GM12878 (cell line): ENCODE measurements around the gene PSMB5. TPM values are rescaled to one million over a fixed set of nuclear protein-coding genes. Genes with fewer than 3 reads are reported as not detected.

Source experiments
- ATAC-seq: fragments of 200-7000 bp; cut with Tn5 transposase; 3 replicates; pipeline ENCODE4 v1.9.1; 2020; ENCODE audit warnings: mild to moderate bottlenecking, moderate library complexity
- BruUV-seq: library from RNA; stranded (reverse); fragments of 400-500 nt; replicated peaks from 2 replicates; lab custom pipeline; 2021; lab: Mats Ljungman, UMichigan
- CTCF ChIA-PET: fragments of 300-600 bp; sonication (Branson Sonifier 250); formaldehyde crosslinking; extraction: SDS; loops from one replicate; lab custom pipeline; 2021; ENCODE audit warnings: inconsistent platforms; lab: Yijun Ruan, JAX
- POLR2A ChIA-PET: fragments of 350-600 bp; formaldehyde crosslinking; extraction: SDS; loops from one replicate; lab custom pipeline; 2021; ENCODE audit warnings: inconsistent platforms; lab: Charles Lee
- RAD21 ChIA-PET: fragments of 300-600 bp; sonication (Branson Sonifier 250); formaldehyde crosslinking; loops from one replicate; lab custom pipeline; 2023; ENCODE audit warnings: antibody characterized with exemption; ENCODE audit not compliant: unreplicated experiment; lab: Charles Lee
- SMC1A ChIA-PET: fragments of 300-600 bp; sonication (Branson Sonifier 250); formaldehyde crosslinking; loops from one replicate; lab custom pipeline; 2023; ENCODE audit not compliant: unreplicated experiment, uncharacterized antibody; lab: Charles Lee
- DNase-seq: peaks from one replicate; pipeline ENCODE4 v3.0.0-alpha.2; 2011; ENCODE audit warnings: low read depth, low spot score
- FAIRE-seq: peaks from 3 replicates; lab custom pipeline; 2011; peaks lifted over from hg19 to GRCh38; lab: Jason Lieb, UNC
- H2AFZ ChIP-seq: 2 replicates; pipeline ENCODE4 v1.6.0; 2011; ENCODE audit warnings: low read depth, low read length, control low read depth; ENCODE audit not compliant: control insufficient read depth
- H3K27ac ChIP-seq: 2 replicates; pipeline ENCODE4 v1.5.1; 2011; ENCODE audit warnings: control low read depth; ENCODE audit not compliant: control insufficient read depth, insufficient read depth
- H3K27me3 ChIP-seq, 2 experiments: replicated peaks in 1 of 2; 2 replicates each; pipeline versions ENCODE4 v1.6.0 to v1.6.1; 2011; ENCODE audit warnings: low read length in 1 of 2; ENCODE audit not compliant: control insufficient read depth in 2 of 2, insufficient read depth in 2 of 2
- H3K36me3 ChIP-seq, 2 experiments: 2 replicates each; pipeline ENCODE4 v1.5.1; 2011; ENCODE audit warnings: low read length in 1 of 2; ENCODE audit not compliant: control insufficient read depth in 2 of 2, insufficient read depth in 2 of 2
- H3K4me1 ChIP-seq: 2 replicates; pipeline ENCODE4 v1.6.1; 2011; ENCODE audit warnings: mild to moderate bottlenecking, low read length, moderate library complexity, mixed read lengths; ENCODE audit not compliant: control insufficient read depth, insufficient read depth
- H3K4me2 ChIP-seq: 2 replicates; pipeline ENCODE4 v1.6.0; 2011; ENCODE audit warnings: control low read depth; ENCODE audit not compliant: control insufficient read depth, insufficient read depth
- H3K4me3 ChIP-seq: fragments of 200-600 bp; sonication (generic); 2 replicates; pipeline ENCODE4 v1.5.1; 2016
- H3K79me2 ChIP-seq: 2 replicates; pipeline ENCODE4 v1.6.0; 2011; ENCODE audit warnings: low read length; ENCODE audit not compliant: control insufficient read depth, insufficient read depth
- H3K9ac ChIP-seq: 2 replicates; pipeline ENCODE4 v1.8.0; 2011; ENCODE audit warnings: low read length, control low read depth, mixed read lengths; ENCODE audit not compliant: control insufficient read depth, insufficient read depth
- H3K9me3 ChIP-seq: replicated peaks from 3 replicates; pipeline ENCODE4 v1.5.1; 2011; ENCODE audit warnings: mild to moderate bottlenecking, low read length; ENCODE audit not compliant: control insufficient read depth, insufficient read depth
- H4K20me1 ChIP-seq: 2 replicates; pipeline ENCODE4 v1.6.0; 2011; ENCODE audit not compliant: control insufficient read depth, insufficient read depth
- BHLHE40 ChIP-seq, 2 experiments: fragments of 450-650 bp in 1 of 2; IDR thresholded peaks; 2 replicates each; pipeline ENCODE4 v1.6.1; 2011 to 2017; ENCODE audit warnings: low read depth in 2 of 2, borderline replicate concordance in 1 of 2, improper control_type of control experiment in 1 of 2, low read length in 1 of 2, mild to moderate bottlenecking in 1 of 2
- BMI1 ChIP-seq: fragments of 450-650 bp; IDR thresholded peaks from 2 replicates; pipeline ENCODE4 v1.6.1; 2016; ENCODE audit warnings: mild to moderate bottlenecking, moderate library complexity, borderline replicate concordance
- JUND ChIP-seq: IDR thresholded peaks from 2 replicates; pipeline ENCODE4 v1.6.1; 2012; ENCODE audit warnings: low read depth, mild to moderate bottlenecking, low read length, improper control_type of control experiment, moderate library complexity
- KAT2A ChIP-seq: conservative IDR thresholded peaks from 2 replicates; pipeline ENCODE4 v1.6.1; 2011; ENCODE audit warnings: low read depth, low read length; ENCODE audit not compliant: control insufficient read depth
- KLF5 ChIP-seq: fragments of 450-650 bp; IDR thresholded peaks from 2 replicates; pipeline ENCODE4 v1.6.1; 2014; ENCODE audit warnings: mild to moderate bottlenecking; ENCODE audit not compliant: partially characterized antibody
- MTA3 ChIP-seq: IDR thresholded peaks from 2 replicates; pipeline ENCODE4 v1.6.1; 2012; ENCODE audit warnings: low read length, inconsistent platforms, borderline replicate concordance
- NBN ChIP-seq: fragments of 450-650 bp; IDR thresholded peaks from 2 replicates; pipeline ENCODE4 v1.6.1; 2016
- NR2C1 ChIP-seq: fragments of 450-650 bp; IDR thresholded peaks from 2 replicates; pipeline ENCODE4 v1.6.1; 2017; ENCODE audit warnings: antibody characterized with exemption, mild to moderate bottlenecking, moderate library complexity
- RAD51 ChIP-seq: fragments of 450-650 bp; IDR thresholded peaks from 2 replicates; pipeline ENCODE4 v1.6.1; 2016; ENCODE audit warnings: moderate library complexity, mild to moderate bottlenecking, inconsistent platforms
- SREBF2 ChIP-seq: IDR thresholded peaks from 2 replicates; pipeline ENCODE4 v1.6.1; 2012; ENCODE audit warnings: mild to moderate bottlenecking, low read length
- TBL1XR1 ChIP-seq: IDR thresholded peaks from 2 replicates; pipeline ENCODE4 v1.6.1; 2012; ENCODE audit warnings: low read depth, low read length, improper control_type of control experiment
- TCF12 ChIP-seq: IDR thresholded peaks from 2 replicates; pipeline ENCODE4 v1.6.1; 2011; ENCODE audit warnings: low read depth, mild to moderate bottlenecking, low read length
- YBX1 ChIP-seq: fragments of 450-650 bp; IDR thresholded peaks from 2 replicates; pipeline ENCODE4 v1.6.1; 2016; ENCODE audit warnings: antibody characterized with exemption
- ZNF24 ChIP-seq: fragments of 450-650 bp; IDR thresholded peaks from 2 replicates; pipeline ENCODE4 v1.6.1; 2017; ENCODE audit warnings: antibody characterized with exemption, mild to moderate bottlenecking
- WGBS: methylation state at CpG from one replicate; pipeline ENCODE4 v1.1.6; 2016; ENCODE audit warnings: low lambda C conversion rate; ENCODE audit not compliant: insufficient replicate concordance, insufficient coverage; ENCODE audit errors: missing lambda C conversion rate; 5-methylcytosine and 5-hydroxymethylcytosine counted together
- in situ Hi-C: fragments of 300-500 bp; cut with MboI; formaldehyde crosslinking; loops from 9 replicates; pipeline ENCODE4 v1.14.3; 2018; ENCODE audit warnings: mixed read lengths
- intact Hi-C: fragments of 100-400 bp; cut with micrococcal nuclease; formaldehyde crosslinking; loops from one replicate; pipeline ENCODE4 v1.14.2; 2022; ENCODE audit not compliant: unreplicated experiment
- polyA plus RNA-seq, 11 experiments: library from polyadenylated mRNA; depleted of rRNA in 4 of 11; unstranded in 6 of 11; stranded (reverse) in 5 of 11; fragments of >200 nt; fragmentation: Nextera tagmentation in 4 of 11; fragmentation: Illumina TruSeq in 1 of 11; extraction: Ambion mirVana in 4 of 11; extraction: Trizol in 1 of 11; gene quantifications; 1 replicate in 1 of 11; 2 replicates in 10 of 11; pipeline versions ENCODE4 v1.2.1 to v1.2.3, GENCODE V29; 2011 to 2016; ENCODE audit warnings: inconsistent platforms in 2 of 11, missing spikeins in 2 of 11, low read depth in 1 of 11
- total RNA-seq, 4 experiments: library from RNA; depleted of rRNA in 3 of 4; stranded (reverse); fragments of >200 nt in 3 of 4; fragmentation: Illumina TruSeq in 1 of 4; extraction: Trizol in 1 of 4; gene quantifications; 2 replicates each; pipeline versions ENCODE4 v1.2.1 to v1.2.3, GENCODE V29; 2013 to 2021
- TF ChIP-seq, protein P1 (sequence below): fragments of 450-650 bp; IDR thresholded peaks from 2 replicates; pipeline ENCODE4 v1.6.1; 2017; ENCODE audit warnings: low read depth, mild to moderate bottlenecking, moderate library complexity

The PSMB5 gene
- total and polyA plus RNA-seq, 10 of the 15 experiments (the other 5 are each of a cell fraction or from before 2014, with no cell fraction given), result 84.5 to 802 (median 144) TPM

DNA sequence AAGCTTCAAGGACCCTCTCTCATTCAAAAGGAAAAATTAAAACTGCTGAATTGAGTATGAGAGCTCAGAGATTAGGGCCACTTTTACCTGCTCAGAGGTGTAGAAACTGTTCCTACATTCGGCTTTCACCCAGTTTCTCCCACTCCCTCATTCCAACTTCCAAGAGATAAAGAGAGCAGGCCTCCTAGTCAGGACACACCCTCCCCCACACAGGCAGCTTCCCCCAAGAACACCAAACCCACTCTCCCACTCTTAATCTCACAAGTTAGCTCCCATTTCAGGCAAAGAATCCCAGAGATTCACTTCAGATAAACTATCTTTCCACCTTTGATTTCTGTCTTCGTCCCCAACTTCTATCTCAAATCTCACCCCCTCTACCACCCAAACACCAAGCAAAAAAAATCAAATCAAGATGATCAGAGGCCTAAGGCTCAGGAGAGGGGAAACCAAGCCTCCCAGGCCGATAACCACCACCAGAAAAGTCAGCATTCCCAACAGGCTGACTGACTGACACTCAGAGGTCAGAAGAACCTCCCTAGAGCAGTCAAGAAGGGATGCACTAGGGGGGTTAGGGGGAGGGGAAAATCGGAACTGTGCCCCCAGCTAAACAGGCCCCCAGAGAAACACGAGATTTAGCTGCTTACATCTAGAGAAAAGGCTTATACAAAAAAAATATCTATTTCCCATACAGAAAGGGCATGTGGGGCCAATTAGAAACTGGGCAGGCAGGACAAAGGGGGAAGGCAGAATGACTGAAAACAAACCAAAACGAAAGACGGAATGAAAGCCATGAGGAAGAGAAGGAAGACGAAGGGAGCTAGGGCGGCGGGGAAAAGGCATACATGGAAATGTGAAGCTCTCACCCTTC, 35.8 kb upstream of the PSMB5 start (continued):
- TF ChIP-seq, protein P1, sequence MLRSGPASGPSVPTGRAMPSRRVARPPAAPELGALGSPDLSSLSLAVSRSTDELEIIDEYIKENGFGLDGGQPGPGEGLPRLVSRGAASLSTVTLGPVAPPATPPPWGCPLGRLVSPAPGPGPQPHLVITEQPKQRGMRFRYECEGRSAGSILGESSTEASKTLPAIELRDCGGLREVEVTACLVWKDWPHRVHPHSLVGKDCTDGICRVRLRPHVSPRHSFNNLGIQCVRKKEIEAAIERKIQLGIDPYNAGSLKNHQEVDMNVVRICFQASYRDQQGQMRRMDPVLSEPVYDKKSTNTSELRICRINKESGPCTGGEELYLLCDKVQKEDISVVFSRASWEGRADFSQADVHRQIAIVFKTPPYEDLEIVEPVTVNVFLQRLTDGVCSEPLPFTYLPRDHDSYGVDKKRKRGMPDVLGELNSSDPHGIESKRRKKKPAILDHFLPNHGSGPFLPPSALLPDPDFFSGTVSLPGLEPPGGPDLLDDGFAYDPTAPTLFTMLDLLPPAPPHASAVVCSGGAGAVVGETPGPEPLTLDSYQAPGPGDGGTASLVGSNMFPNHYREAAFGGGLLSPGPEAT, result no peak
- TF ChIP-seq TBL1XR1, result no peak
- TF ChIP-seq NR2C1, result no peak

DNA sequence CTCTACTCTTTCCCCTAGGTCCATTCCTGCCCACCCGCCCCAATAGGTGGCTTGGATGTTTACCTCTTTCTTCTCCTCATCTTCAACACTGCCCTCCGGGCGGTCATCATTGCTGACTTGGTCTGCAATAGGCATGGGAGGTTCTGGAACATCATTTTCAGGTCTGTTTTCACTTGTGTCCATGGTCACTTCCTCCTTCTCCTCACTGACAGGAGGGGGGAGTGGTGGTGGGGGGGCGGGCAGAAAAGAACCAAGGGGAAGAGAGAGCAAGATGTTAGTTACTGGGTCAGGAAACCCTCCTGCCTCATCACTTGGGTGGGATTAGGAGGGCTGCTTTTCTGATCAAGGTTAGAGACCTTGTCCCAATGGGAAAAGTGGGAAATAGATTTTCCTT, 34.7 kb upstream of the PSMB5 start:
- Histone ChIP-seq H3K27ac (no peak overlapping the region), H3K27me3 (no peaks in the 10 kb centered on the region), H3K4me2 (no peak overlapping the region), H3K9ac (no peak overlapping the region), H3K36me3 (peaks cover 14 to 27% of the 10 kb centered on the region in 2 experiments), H3K9me3 (no peaks in the 10 kb centered on the region), H4K20me1 (peaks cover 9% of the 10 kb centered on the region; the same call in 1 of the 2 replicates), H3K79me2 (peaks cover 36% of the 10 kb centered on the region), H3K4me1 (peaks cover 11% of the 10 kb centered on the region; the same call in 1 of the 2 replicates), H2AFZ (no peak overlapping the region), H3K4me3 (no peak overlapping the region)
- ChIA-PET POLR2A (interaction anchor here (0.6 to 1.8 kb wide), 5 partner anchors 8 to 140 kb away, joined by 4 to 9 read pairs (median 5); partner anchors contain the start of genes ACIN1, C14orf119 and PRMT5), CTCF (interaction anchor here (0.6 to 4.2 kb wide), 63 partner anchors 10 to 509 kb away, joined by 3 to 80 read pairs (median 7); partner anchors contain the start of genes ACIN1, AJUBA, C14orf119 and CDH24), RAD21 (interaction anchor here (1.0 to 1.9 kb wide), 18 partner anchors 11 to 470 kb away, joined by 3 to 27 read pairs (median 5); partner anchors contain the start of genes ACIN1, C14orf119 and HAUS4), SMC1A (interaction anchor here (0.6 to 2.3 kb wide), 26 partner anchors 8 to 1629 kb away, joined by 3 to 23 read pairs (median 6); partner anchors contain the start of genes ACIN1, C14orf119, CDH24 and CEBPE)
- intact Hi-C loops, result loop anchor here (2.0 kb wide), 1 partner anchor 117 kb away; no protein-coding TSS in a partner anchor
- FAIRE-seq (no peak), ATAC-seq (peak; percentile 2; the same call in 2 of the 3 replicates), DNase-seq (no peak)
- TF ChIP-seq RAD51 (no peak), TCF12 (no peak), ZNF24 (no peak), JUND (no peak), MTA3 (no peak), KAT2A (no peak), BHLHE40 (IDR thresholded peaks at IDR 0.05; ENCODE audit: borderline replicate concordance in 1 of 2, low read depth in 2 of 2, low read length in 1 of 2) (no peak), BMI1 (no peak), KLF5 (no peak), NBN (no peak), NR2C1 (no peak), SREBF2 (no peak), YBX1 (no peak)
- in situ Hi-C loops, result no loop called here
- BruUV-seq, result no TSS peak
- 37% methylated on average over 4 of the region's 4 CpGs for WGBS
